H54 (cell line): ENCODE data around the gene OR2F1.

ENCODE experiments used
- DNase-seq: peaks from one replicate; pipeline ENCODE4 v3.0.0; 2011; ENCODE audit warnings: low spot score, mixed read lengths; ENCODE audit not compliant: insufficient read length
- FAIRE-seq: peaks from 3 replicates; lab custom pipeline; 2011; peaks lifted over from hg19 to GRCh38; lab: Jason Lieb, UNC
- POLR2A ChIP-seq: IDR thresholded peaks from 2 replicates; pipeline ENCODE4 v1.6.1; 2011; ENCODE audit warnings: low read depth, mild to moderate bottlenecking, low read length

OR2F1 gene

GRCh38 chr7:143936087-143937009 is 18.3 kb upstream of the OR2F1 start:
- TF ChIP-seq POLR2A: no peak
- DNase-seq: no peak
- FAIRE-seq: no peak

GRCh38 chr7:143938379-143939243 is 16.0 kb upstream of the OR2F1 start:
- FAIRE-seq: no peak
- no peak for DNase-seq

GRCh38 chr7:143945423-143945822 is 9.2 kb upstream of the OR2F1 start:
- no peak for FAIRE-seq
- no peak for TF ChIP-seq POLR2A
- DNase-seq: no peak

More at GRCh38 chr7:143938379-143939243, 16.0 kb upstream of the OR2F1 start:
- TF ChIP-seq POLR2A: no peak

GRCh38 chr7:143947111-143947510 is 7.5 kb upstream of the OR2F1 start:
- FAIRE-seq (no peak), DNase-seq (no peak)
- no peak for TF ChIP-seq POLR2A

DNA sequence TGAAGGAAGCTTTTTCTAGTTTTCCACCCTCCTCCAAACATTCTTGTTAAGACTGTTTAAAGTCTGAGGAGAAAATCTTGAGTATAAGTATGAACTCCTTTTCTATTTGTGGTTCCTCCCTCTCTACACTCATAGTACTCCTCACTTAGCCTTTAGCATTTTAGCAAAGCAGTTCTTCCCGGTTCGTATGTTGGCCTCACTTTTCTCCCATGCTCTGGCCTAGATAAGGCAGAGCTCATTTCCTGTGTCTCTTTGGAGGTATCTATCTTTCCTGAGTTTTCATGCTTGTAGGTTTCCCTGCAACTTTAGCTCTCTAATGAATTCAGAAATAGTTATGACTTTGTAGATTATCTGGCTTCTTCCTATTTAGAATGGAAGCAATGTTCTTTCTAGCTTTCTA is 5.9 kb upstream of the OR2F1 start:
- no peak for TF ChIP-seq POLR2A
- DNase-seq (no peak), FAIRE-seq (no peak)

GRCh38 chr7:143953421-143953820 is 1.2 kb upstream of the OR2F1 start:
- TF ChIP-seq POLR2A: no peak
- no peak for DNase-seq
- FAIRE-seq: no peak

GRCh38 chr7:143954135-143954534 is 509 bp upstream of the OR2F1 start:
- no peak for TF ChIP-seq POLR2A
- FAIRE-seq (no peak), DNase-seq (no peak)

GRCh38 chr7:143958781-143959180 is 4.1 kb downstream of the OR2F1 start:
- DNase-seq (no peak), FAIRE-seq (no peak)

DNA sequence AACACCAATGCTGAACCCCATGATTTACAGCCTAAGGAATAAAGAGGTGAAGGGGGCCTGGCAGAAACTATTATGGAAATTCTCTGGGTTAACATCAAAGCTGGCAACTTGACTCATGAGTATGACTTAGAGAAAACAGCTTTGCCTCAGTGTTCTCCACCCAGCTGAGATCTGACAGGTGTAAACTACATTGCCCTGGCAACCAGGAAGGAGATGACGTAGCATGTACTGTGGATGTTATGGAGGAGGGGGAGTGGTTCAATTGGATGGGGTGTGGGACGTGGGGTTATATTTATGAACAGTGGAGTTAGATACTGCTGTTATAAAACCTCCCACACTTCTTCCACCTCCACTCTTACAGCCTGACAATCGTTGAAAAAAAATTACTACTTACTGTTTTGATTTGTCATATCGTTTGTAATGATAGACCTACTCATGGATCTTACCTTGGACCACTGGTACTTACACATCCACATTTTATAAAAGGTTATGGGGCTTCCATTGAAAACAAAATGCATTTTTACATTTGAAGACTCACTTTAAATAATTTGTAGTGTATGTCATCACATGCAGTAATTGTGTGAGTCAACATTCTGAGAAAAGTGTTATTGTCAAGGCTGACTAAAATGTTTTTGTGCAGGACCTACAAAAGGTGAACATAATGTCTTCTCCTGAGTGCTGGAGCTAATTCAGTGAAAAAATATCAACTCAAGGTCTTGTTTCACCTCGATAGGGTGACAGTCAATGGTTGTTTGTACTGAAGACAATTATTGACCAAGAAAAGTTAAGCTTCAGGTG is 6.4 kb downstream of the OR2F1 start:
- FAIRE-seq (no peak), DNase-seq (no peak)
- no peak for TF ChIP-seq POLR2A

More at GRCh38 chr7:143958781-143959180, 4.1 kb downstream of the OR2F1 start:
- no peak for TF ChIP-seq POLR2A

DNA sequence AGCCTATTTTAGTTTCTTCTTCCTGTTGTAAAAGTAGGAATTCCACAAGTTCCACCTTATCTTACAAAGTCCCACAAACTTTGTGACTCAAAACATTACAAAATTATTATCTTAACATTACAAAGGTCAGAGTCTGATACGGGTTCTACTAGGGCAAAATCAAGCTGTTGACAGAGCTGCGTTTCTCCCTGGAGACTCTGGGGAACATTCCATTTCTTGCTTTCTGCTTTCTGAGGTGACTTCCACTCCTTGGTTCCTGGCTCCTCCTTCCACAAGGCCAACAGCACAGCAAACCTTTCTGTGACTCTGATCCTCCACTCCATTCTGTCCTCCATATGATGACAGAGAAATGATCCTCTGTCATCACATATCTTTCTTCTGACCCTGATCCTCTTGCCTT is 10.6 kb downstream of the OR2F1 start:
- no peak for FAIRE-seq
- TF ChIP-seq POLR2A: no peak
- no peak for DNase-seq

DNA sequence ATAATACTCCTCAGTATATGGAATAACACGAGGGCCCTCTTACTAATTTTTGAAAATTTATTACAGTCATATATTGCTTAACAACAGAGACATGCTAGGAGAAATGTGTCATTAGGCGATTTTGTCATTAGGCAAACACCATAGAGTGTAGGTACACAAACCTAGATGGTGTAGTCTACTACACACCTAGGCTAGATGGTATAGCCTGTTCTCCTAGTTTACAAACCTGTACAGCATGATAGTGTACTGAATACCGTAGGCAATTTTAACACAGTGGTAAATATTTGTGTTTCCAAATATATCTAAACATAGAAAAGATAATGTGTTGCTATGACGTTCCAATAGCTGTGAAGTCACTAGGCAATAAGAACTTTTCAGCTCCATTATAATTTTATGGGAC is 12.8 kb downstream of the OR2F1 start:
- no peak for TF ChIP-seq POLR2A
- FAIRE-seq (no peak), DNase-seq (no peak)

DNA sequence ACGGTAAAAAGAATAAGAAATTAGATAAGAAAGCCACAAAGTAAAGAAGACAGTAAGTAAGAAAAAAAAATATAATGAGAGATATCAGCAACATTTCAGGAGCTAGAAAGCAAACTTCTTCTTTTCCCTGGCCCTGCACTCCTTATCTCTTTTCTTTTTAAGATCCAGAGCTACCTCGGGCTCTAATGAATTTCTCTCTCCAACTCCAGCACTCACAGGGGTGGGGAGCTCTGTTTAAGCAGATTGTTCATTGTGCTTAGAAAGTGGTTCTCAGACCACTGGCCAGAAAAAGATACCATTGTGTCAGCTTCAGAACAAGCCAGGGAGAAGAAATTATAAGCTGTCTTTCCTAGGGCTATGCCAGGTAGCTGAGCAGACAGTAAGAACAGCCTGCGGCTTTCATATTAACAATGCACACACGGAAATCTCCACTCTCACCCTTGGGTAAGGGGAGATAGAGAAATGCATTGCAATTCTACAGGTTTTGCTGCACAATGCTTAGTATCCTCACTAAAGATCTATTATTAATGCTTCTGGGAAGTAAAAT is 19.3 kb downstream of the OR2F1 start:
- DNase-seq (no peak), FAIRE-seq (no peak)
- no peak for TF ChIP-seq POLR2A

DNA sequence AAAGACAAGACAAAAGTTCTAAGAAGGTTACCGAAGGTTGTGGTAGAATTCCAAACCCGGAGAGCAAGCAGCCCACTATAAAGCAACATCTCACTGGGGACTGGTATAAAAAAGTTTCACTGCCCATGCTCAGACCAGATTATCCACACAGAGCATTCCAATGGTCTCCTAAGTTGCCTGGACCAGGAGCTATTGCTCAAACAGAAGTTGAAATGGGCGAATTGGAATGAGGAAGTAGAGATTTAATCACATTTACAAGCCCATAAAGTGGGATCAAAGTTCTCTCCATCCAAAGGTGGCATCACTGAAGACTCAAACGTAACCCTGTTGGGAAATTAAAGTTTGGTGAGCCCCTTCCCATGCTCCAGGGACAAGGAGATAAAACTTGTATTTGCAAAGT is 19.8 kb downstream of the OR2F1 start:
- TF ChIP-seq POLR2A: no peak
- DNase-seq (no peak), FAIRE-seq (no peak)
